NCI-H446 (cell line): ENCODE measurements around the gene PLS1.
A peak's percentile ranks its signal among the peaks of the same experiment; 100 is the strongest.
"Not testable (repeated sequence)": the region's sequence is repeated elsewhere in the genome, so short reads cannot be mapped to it uniquely, and the experiment has no call there.

Experiments used
- DNase-seq, 2 experiments: peaks; one replicate each; lab custom pipeline; 2025; lab: John Stamatoyannopoulos, UW

The PLS1 gene

GRCh38 chr3:142595581-142595950, 627 bp upstream of the PLS1 start:
- DNase-seq = no peak

- no peak for DNase-seq
These were observed 514 bp downstream of the PLS1 start for GRCh38 chr3:142596726-142597088.

- DNase-seq = no peak
These were observed 1.7 kb downstream of the PLS1 start for GRCh38 chr3:142597906-142598305.

- no peak for DNase-seq
These were observed 5.5 kb downstream of the PLS1 start for GRCh38 chr3:142601713-142602112.

GRCh38 chr3:142602619-142603385, 6.6 kb downstream of the PLS1 start:
- DNase-seq = no peak

- DNase-seq = not testable (repeated sequence)
These were observed 7.2 kb downstream of the PLS1 start for GRCh38 chr3:142603386-142603705.

- DNase-seq = no peak
These were observed 8.7 kb downstream of the PLS1 start for GRCh38 chr3:142604940-142605339.

- DNase-seq = no peak
These were observed 12.4 kb downstream of the PLS1 start for GRCh38 chr3:142608631-142609030.

GRCh38 chr3:142609136-142609535, 12.9 kb downstream of the PLS1 start:
- no peak for DNase-seq

GRCh38 chr3:142611206-142611605, 15.0 kb downstream of the PLS1 start:
- no peak for DNase-seq

GRCh38 chr3:142613491-142613890, 17.3 kb downstream of the PLS1 start:
- DNase-seq = no peak

GRCh38 chr3:142614059-142614626, 17.9 kb downstream of the PLS1 start:
- DNase-seq = no peak

- no peak for DNase-seq
These were observed 19.0 kb downstream of the PLS1 start for GRCh38 chr3:142615171-142615570.

GRCh38 chr3:142618917-142619461, 22.8 kb downstream of the PLS1 start:
- peak; percentile 75 to 89 for DNase-seq

- DNase-seq = no peak
These were observed 26.2 kb downstream of the PLS1 start for GRCh38 chr3:142622405-142622804.

- DNase-seq = no peak
These were observed 27.0 kb downstream of the PLS1 start for GRCh38 chr3:142623194-142623593.

- no peak for DNase-seq
These were observed 28.4 kb downstream of the PLS1 start for GRCh38 chr3:142624341-142625152.

GRCh38 chr3:142625153-142625440, 28.9 kb downstream of the PLS1 start:
- DNase-seq = no peak

- DNase-seq = no peak
These were observed 30.8 kb downstream of the PLS1 start for GRCh38 chr3:142626971-142627370.

- DNase-seq = no peak
These were observed 32.6 kb downstream of the PLS1 start for GRCh38 chr3:142628801-142629200.

GRCh38 chr3:142633073-142633472, 36.9 kb downstream of the PLS1 start:
- DNase-seq = peak in 1 of 2 experiments; percentile 17

- DNase-seq = no peak
These were observed 39.9 kb downstream of the PLS1 start for GRCh38 chr3:142636050-142636449.

GRCh38 chr3:142636664-142637063, 40.5 kb downstream of the PLS1 start:
- no peak for DNase-seq
